NB4 (cell line): ENCODE data around the gene GPRC5B.

Source experiments
- DNase-seq: peaks from one replicate; pipeline ENCODE4 v3.0.0; 2010; ENCODE audit warnings: low read depth
- H3K4me3 ChIP-seq: one replicate; pipeline ENCODE4 v1.5.1; 2011; ENCODE audit warnings: mild to moderate bottlenecking, low read depth, low read length, moderate library complexity
- CTCF ChIP-seq: IDR thresholded peaks from one replicate; pipeline ENCODE4 v1.5.1; 2012; ENCODE audit warnings: low read depth, low read length
- MAX ChIP-seq: IDR thresholded peaks from 2 replicates; pipeline ENCODE4 v1.6.1; 2011; ENCODE audit warnings: low read depth, low read length
- MYC ChIP-seq: IDR thresholded peaks from 2 replicates; pipeline ENCODE4 v1.6.1; 2011; ENCODE audit warnings: low read depth, low read length
- POLR2A ChIP-seq: IDR thresholded peaks from 2 replicates; pipeline ENCODE4 v1.6.1; 2011; ENCODE audit warnings: mild to moderate bottlenecking; ENCODE audit not compliant: insufficient read length; ENCODE audit errors: extremely low read depth

The GPRC5B gene

GRCh38 chr16:19872935-19873334, 11.7 kb downstream of the GPRC5B start:
- DNase-seq = no peak
- no peak overlapping the region for H3K4me3 ChIP-seq
- no peak for TF ChIP-seq CTCF
- no peak for TF ChIP-seq MAX
- no peak for TF ChIP-seq MYC
- TF ChIP-seq POLR2A = no peak

- H3K4me3 ChIP-seq = no peak overlapping the region
- DNase-seq = no peak
- TF ChIP-seq POLR2A = no peak
- TF ChIP-seq MAX = no peak
- no peak for TF ChIP-seq CTCF
- TF ChIP-seq MYC = no peak
Observed at GRCh38 chr16:19872179-19872863, 12.3 kb downstream of the GPRC5B start.

GRCh38 chr16:19871721-19872120, 12.9 kb downstream of the GPRC5B start:
- DNase-seq = no peak
- TF ChIP-seq POLR2A = no peak
- no peak for TF ChIP-seq CTCF
- TF ChIP-seq MYC = no peak
- no peak for TF ChIP-seq MAX
- H3K4me3 ChIP-seq = no peak overlapping the region

- TF ChIP-seq CTCF = no peak
- no peak for TF ChIP-seq POLR2A
- no peak for TF ChIP-seq MAX
- TF ChIP-seq MYC = no peak
- DNase-seq = no peak
- H3K4me3 ChIP-seq = no peak overlapping the region
Observed at GRCh38 chr16:19868421-19868820, 16.2 kb downstream of the GPRC5B start.

- TF ChIP-seq CTCF = no peak
- TF ChIP-seq MYC = no peak
- no peak for TF ChIP-seq POLR2A
- no peak for TF ChIP-seq MAX
- no peak overlapping the region for H3K4me3 ChIP-seq
Observed at GRCh38 chr16:19864566-19864965, 20.1 kb downstream of the GPRC5B start.

GRCh38 chr16:19863990-19864389, 20.7 kb downstream of the GPRC5B start:
- H3K4me3 ChIP-seq = no peak overlapping the region
- DNase-seq = no peak
- TF ChIP-seq POLR2A (no peak), CTCF (no peak), MAX (no peak), MYC (no peak)

More at GRCh38 chr16:19864566-19864965, 20.1 kb downstream of the GPRC5B start:
- no peak for DNase-seq
